Measurements from ENCODE around the gene KLHL8.

Gene KLHL8

DNA sequence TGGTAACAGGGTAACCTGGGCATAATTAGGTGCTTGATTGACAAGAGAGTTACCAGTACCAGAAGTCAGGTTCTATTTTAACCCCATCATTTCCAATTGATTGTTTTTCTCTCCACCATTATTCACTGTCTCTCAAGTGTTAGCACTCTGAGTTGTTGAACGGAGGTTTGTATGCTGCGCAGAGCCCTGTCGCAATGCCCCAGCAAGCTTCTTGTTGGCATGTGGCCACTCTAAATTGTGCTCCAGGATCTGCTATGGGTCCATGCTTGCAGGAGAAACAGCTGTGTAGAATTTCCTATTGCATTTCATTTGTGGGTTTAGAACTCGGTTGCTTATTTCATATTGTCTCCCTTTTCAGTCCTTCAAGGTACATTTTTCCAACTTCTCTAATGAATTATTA, 98.2 kb downstream of the KLHL8 start:
- TF ChIP-seq, protein P1, sequence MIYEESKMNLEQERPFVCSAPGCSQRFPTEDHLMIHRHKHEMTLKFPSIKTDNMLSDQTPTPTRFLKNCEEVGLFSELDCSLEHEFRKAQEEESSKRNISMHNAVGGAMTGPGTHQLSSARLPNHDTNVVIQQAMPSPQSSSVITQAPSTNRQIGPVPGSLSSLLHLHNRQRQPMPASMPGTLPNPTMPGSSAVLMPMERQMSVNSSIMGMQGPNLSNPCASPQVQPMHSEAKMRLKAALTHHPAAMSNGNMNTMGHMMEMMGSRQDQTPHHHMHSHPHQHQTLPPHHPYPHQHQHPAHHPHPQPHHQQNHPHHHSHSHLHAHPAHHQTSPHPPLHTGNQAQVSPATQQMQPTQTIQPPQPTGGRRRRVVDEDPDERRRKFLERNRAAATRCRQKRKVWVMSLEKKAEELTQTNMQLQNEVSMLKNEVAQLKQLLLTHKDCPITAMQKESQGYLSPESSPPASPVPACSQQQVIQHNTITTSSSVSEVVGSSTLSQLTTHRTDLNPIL (CRISPR knock-in tag; IDR thresholded peaks at IDR 0.05; ENCODE audit: low read depth), result no peak
- TF ChIP-seq, protein P2, sequence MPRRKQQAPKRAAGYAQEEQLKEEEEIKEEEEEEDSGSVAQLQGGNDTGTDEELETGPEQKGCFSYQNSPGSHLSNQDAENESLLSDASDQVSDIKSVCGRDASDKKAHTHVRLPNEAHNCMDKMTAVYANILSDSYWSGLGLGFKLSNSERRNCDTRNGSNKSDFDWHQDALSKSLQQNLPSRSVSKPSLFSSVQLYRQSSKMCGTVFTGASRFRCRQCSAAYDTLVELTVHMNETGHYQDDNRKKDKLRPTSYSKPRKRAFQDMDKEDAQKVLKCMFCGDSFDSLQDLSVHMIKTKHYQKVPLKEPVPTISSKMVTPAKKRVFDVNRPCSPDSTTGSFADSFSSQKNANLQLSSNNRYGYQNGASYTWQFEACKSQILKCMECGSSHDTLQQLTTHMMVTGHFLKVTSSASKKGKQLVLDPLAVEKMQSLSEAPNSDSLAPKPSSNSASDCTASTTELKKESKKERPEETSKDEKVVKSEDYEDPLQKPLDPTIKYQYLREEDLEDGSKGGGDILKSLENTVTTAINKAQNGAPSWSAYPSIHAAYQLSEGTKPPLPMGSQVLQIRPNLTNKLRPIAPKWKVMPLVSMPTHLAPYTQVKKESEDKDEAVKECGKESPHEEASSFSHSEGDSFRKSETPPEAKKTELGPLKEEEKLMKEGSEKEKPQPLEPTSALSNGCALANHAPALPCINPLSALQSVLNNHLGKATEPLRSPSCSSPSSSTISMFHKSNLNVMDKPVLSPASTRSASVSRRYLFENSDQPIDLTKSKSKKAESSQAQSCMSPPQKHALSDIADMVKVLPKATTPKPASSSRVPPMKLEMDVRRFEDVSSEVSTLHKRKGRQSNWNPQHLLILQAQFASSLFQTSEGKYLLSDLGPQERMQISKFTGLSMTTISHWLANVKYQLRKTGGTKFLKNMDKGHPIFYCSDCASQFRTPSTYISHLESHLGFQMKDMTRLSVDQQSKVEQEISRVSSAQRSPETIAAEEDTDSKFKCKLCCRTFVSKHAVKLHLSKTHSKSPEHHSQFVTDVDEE (CRISPR knock-in tag; IDR thresholded peaks at IDR 0.05), result no peak
- TF ChIP-seq, protein P3, sequence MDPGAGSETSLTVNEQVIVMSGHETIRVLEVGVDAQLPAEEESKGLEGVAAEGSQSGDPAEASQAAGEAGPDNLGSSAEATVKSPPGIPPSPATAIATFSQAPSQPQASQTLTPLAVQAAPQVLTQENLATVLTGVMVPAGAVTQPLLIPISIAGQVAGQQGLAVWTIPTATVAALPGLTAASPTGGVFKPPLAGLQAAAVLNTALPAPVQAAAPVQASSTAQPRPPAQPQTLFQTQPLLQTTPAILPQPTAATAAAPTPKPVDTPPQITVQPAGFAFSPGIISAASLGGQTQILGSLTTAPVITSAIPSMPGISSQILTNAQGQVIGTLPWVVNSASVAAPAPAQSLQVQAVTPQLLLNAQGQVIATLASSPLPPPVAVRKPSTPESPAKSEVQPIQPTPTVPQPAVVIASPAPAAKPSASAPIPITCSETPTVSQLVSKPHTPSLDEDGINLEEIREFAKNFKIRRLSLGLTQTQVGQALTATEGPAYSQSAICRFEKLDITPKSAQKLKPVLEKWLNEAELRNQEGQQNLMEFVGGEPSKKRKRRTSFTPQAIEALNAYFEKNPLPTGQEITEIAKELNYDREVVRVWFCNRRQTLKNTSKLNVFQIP (CRISPR knock-in tag; IDR thresholded peaks at IDR 0.05; ENCODE audit: borderline replicate concordance, low read depth), result no peak

DNA sequence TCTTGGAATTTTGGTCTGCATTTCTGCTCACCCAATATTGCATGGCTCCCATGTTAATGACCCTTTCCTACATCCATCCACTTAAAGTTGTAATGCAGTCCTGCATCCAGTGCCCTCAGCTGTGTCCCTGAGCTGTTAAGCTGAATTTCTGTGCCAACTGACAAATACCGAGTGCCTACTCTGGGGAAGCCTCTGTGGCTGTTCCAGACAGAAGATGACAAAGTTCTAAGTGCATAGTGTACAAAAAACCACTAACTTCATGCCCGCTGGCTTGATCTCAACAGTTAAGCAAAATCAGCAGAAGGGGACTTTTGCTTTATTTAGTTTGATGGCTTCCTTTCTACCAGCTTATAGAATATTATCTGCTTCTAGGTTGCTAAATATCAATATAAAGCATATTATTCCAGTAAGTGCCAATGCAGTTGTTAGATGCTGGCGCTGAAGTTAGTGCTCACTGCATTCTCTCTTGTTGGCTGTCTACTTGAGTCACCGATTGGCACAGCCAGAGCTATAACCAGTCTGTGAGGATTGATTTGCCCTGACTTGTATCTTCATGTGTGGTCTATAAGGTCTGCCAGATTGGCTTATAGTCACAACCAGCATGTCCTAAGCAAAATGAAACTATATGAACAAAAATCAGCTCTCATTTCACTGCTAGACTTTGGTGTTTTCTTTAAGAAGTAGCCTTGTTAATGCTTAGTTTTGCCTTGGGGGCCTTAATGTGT, 98.9 kb downstream of the KLHL8 start:
- TF ChIP-seq, protein P2 (CRISPR knock-in tag; IDR thresholded peaks at IDR 0.05), result no peak
- no peak for TF ChIP-seq ZNF8 (CRISPR knock-in tag; IDR thresholded peaks at IDR 0.05)
- TF ChIP-seq RARB (CRISPR knock-in tag; IDR thresholded peaks at IDR 0.05), result no peak
- no peak for TF ChIP-seq BACH2 (CRISPR knock-in tag; IDR thresholded peaks at IDR 0.05; ENCODE audit: borderline replicate concordance)
- TF ChIP-seq OSR1 (CRISPR knock-in tag; IDR thresholded peaks at IDR 0.05), result no peak
- TF ChIP-seq, protein P4, sequence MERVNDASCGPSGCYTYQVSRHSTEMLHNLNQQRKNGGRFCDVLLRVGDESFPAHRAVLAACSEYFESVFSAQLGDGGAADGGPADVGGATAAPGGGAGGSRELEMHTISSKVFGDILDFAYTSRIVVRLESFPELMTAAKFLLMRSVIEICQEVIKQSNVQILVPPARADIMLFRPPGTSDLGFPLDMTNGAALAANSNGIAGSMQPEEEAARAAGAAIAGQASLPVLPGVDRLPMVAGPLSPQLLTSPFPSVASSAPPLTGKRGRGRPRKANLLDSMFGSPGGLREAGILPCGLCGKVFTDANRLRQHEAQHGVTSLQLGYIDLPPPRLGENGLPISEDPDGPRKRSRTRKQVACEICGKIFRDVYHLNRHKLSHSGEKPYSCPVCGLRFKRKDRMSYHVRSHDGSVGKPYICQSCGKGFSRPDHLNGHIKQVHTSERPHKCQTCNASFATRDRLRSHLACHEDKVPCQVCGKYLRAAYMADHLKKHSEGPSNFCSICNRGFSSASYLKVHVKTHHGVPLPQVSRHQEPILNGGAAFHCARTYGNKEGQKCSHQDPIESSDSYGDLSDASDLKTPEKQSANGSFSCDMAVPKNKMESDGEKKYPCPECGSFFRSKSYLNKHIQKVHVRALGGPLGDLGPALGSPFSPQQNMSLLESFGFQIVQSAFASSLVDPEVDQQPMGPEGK (CRISPR knock-in tag; IDR thresholded peaks at IDR 0.05; ENCODE audit: borderline replicate concordance), result no peak
- no peak for TF ChIP-seq TCF4 (CRISPR knock-in tag; IDR thresholded peaks at IDR 0.05; ENCODE audit: borderline replicate concordance)
- no peak for TF ChIP-seq ARNTL (CRISPR knock-in tag; IDR thresholded peaks at IDR 0.05; ENCODE audit: borderline replicate concordance, low read depth)

More for the DNA sequence above, 98.2 kb downstream of the KLHL8 start:
- ATAC-seq, result no peak

DNA sequence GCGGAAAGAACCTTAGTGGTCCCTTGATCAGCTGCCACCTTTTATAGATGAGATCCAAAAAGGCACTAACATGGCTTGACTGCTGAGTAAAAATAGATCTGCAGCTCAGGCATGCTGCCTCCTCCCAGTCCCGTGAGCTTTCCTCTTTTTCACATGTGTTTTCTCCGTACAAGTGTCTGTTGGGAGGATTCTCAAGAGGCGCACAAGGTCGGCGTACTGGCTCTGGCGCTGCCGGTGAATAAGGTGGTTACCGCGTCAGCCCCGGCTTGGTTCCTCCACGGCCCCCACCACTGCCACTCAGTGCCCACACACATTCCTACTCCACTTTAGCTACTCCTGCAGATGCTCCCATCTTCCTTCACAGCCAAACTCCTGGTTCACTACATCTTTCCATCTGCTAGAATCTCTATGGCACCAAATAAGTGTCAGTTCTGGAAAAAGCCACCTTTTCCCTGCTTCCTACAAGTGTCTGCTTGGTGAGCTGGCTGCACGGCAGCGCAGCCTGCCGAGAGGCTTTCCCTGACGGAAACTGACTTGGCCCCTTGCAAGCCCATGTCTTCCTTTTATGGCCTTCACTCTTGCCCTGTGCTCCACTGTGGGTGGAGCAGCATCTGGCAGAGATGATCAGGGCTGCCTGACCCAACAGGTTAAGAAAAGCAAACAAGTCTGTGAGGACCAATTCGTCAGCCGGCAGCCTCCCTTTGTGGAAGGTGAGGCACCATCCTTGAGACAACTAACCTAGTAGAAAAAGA, 99.8 kb downstream of the KLHL8 start:
- TF ChIP-seq ZFP3 (CRISPR knock-in tag; IDR thresholded peaks at IDR 0.05) (no peak), PPARA (CRISPR knock-in tag; IDR thresholded peaks at IDR 0.05; ENCODE audit: borderline replicate concordance) (no peak), TCF4 (CRISPR knock-in tag; IDR thresholded peaks at IDR 0.05; ENCODE audit: borderline replicate concordance) (no peak), ZNF565 (CRISPR knock-in tag; conservative IDR thresholded peaks at IDR 0.05; ENCODE audit: low read depth) (no peak), ZC3H10 (CRISPR knock-in tag; IDR thresholded peaks at IDR 0.05) (no peak), OSR1 (CRISPR knock-in tag; IDR thresholded peaks at IDR 0.05) (no peak), GLIS3 (CRISPR knock-in tag; IDR thresholded peaks at IDR 0.05) (no peak), ESRRG (CRISPR knock-in tag; IDR thresholded peaks at IDR 0.05) (no peak)
- ATAC-seq, result no peak

More for the DNA sequence above, 98.9 kb downstream of the KLHL8 start:
- ATAC-seq, result 0 out of 3 replicates have a peak, but pooled peaks have one; percentile 20
